OCI-LY7 (cell line): Measurements from ENCODE around the gene SPPL2B.

Source experiments
- CTCF ChIP-seq: fragments of 200-600 bp; sonication (generic); conservative IDR thresholded peaks from 2 replicates; pipeline ENCODE4 v1.5.1; 2014; ENCODE audit warnings: mild to moderate bottlenecking, antibody characterized with exemption, low read length, moderate library complexity, mixed read lengths
- EZH2phosphoT487 ChIP-seq: fragments of 200-600 bp; sonication (generic); IDR thresholded peaks from 2 replicates; pipeline ENCODE4 v1.6.1; 2018; ENCODE audit warnings: low read depth, borderline replicate concordance, mild to moderate bottlenecking, mixed run types, antibody characterized with exemption, low read length, moderate library complexity, mixed read lengths

GRCh38 chr19:2398735-2399305, 70.3 kb downstream of the SPPL2B start:
- TF ChIP-seq CTCF: no peak
- TF ChIP-seq EZH2phosphoT487: no peak
